ENCODE results near the gene TRIP10.
"Not testable (repeated sequence)": the region's sequence is repeated elsewhere in the genome, so short reads cannot be mapped to it uniquely, and the experiment has no call there.

TRIP10 gene

DNA sequence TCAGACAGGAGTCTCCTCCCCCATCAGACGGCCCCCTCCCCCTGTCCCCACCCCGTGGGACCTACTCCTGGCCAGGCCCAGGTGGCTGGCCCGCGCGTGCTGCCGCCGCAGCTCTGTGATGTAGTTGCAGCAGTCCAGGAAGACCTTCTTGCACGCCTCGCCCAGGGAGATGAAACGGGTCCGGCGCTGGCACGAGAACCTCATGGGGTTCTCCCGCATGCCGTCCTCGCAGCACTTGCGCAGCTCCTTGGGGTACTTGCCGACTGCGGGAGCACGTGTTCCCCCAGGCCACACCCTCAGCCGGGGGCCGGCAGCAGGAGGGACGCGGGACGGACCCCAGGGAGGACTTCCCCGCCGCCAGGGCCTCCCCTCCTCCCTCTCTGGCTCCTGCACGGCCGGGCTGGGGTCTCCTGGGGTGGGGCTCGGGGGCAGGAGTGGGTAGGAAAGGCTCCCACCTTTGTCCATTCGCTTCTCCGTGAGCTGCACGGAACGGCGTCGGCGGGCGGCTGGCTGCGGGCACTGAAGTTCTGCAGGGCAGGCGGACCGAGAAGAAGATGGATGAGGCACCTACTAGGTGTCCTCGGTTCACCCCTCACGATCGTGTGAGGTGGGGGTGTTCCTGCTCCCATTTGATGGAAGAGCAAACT lies 32.3 kb upstream of the TRIP10 start:
- Mint-ChIP-seq H3K9me3 (no peaks in the 10 kb centered on the region), H3K27ac (no peak overlapping the region), H3K4me3 (no peak overlapping the region), H3K27me3 (peaks cover 28% of the 10 kb centered on the region), H3K4me1 (peaks cover 18% of the 10 kb centered on the region), H3K36me3 (peaks cover 2% of the 10 kb centered on the region)
- ATAC-seq (ENCODE audit: low read depth), result no peak
- no peak for DNase-seq (ENCODE audit: low spot score in 2 of 2)

DNA sequence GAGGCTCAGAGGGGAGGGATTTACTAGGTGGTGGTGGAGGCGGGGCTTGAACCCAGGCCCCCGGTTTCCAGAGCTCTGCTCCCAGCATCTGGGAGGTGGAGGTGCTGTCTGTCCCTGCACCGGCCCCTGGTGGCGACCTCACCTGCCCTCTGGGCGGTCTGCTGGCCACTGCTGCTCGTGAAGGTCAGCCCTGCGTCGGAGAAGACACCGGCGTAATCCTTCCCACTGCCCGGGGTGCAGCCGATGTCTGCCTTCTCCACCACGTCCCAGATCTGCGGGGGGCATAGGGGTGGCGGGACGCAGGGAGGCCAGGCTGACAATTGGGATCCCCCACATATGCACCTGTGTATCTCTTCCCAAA lies 31.8 kb upstream of the TRIP10 start:
- H3K4me1 Mint-ChIP-seq, result peaks cover 18% of the 10 kb centered on the region
- H3K36me3 Mint-ChIP-seq, result peaks cover 2% of the 10 kb centered on the region
- H3K27ac Mint-ChIP-seq, result no peak overlapping the region

DNA sequence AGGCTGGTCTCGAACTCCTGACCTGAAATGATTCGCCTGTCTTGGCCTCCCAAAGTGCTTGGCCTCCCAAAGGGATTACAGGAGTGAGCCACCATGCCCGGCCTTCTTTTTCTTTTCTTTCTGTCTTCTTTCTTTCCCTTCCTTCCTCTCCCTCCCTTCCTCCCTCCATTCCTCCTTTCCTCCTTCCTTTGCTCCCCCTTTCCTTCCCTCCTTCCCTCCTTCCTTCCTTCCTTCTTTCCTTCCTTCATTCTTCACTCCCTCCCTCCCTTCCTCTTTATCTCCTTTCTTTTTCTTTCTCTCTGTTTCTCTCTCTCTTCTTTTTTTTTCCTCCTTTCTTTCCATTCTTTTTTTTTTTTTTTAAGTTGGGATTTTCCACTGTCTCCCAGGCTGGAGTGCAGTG lies 31.1 kb upstream of the TRIP10 start:
- DNase-seq (ENCODE audit: low spot score in 2 of 2), result no peak
- peaks cover 2% of the 10 kb centered on the region for H3K36me3 Mint-ChIP-seq
- H3K9me3 Mint-ChIP-seq, result no peaks in the 10 kb centered on the region
- peaks cover 18% of the 10 kb centered on the region for H3K4me1 Mint-ChIP-seq
- H3K27me3 Mint-ChIP-seq, result peaks cover 33% of the 10 kb centered on the region
- H3K4me3 Mint-ChIP-seq, result no peak overlapping the region
- no peak overlapping the region for H3K27ac Mint-ChIP-seq
- no peak for ATAC-seq (ENCODE audit: low read depth)

More for the DNA sequence above, 31.8 kb upstream of the TRIP10 start:
- peaks cover 30% of the 10 kb centered on the region for H3K27me3 Mint-ChIP-seq
- H3K4me3 Mint-ChIP-seq, result no peak overlapping the region
- no peaks in the 10 kb centered on the region for H3K9me3 Mint-ChIP-seq
- ATAC-seq (ENCODE audit: low read depth), result no peak
- DNase-seq (ENCODE audit: low spot score in 2 of 2), result no peak

DNA sequence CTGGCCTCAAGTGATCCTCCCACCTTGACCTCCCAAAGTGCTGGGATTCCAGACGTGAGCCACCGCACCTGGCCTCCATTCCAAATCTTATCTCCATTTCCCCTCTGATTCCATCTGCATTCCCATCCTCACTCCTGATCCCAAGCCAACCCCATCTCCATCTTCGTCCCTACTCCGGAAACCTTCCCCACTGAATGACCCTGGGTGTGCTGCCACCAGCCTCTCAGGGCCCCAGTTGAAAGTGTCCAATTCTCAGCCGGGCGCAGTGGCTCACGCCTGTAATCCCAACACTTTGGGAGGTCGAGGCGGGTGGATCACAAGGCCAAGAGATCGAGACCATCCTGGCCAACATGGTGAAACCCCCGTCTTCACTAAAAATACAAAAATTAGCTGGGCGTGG lies 30.6 kb upstream of the TRIP10 start:
- not testable (repeated sequence) for H3K27ac Mint-ChIP-seq; H3K9me3 Mint-ChIP-seq; DNase-seq (ENCODE audit: low spot score in 2 of 2); H3K36me3 Mint-ChIP-seq; ATAC-seq (ENCODE audit: low read depth); H3K4me3 Mint-ChIP-seq
- Mint-ChIP-seq H3K27me3 (peaks cover 33% of the 10 kb centered on the region), H3K4me1 (peaks cover 18% of the 10 kb centered on the region)

DNA sequence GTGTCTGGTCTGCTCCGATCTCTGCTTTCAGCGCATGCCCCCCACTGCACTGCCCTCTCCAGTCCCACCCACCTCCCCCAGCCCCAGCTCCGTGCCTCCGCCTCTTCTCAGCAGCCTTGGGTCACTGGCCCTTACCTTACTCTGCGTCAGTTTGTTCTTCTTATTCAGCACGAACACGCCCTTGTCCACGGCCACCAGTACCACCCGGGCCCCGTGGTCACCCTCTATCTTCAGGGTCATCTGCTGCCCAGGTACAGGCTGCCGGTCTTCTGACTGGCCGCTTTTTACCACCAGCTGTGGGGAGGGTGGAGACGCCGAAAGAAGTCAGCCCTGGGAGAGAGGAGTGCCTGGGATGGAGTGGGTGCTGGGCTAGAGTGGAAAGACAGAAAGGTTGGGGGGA lies 29.9 kb upstream of the TRIP10 start:
- Mint-ChIP-seq H3K4me3 (no peak overlapping the region), H3K27ac (no peak overlapping the region), H3K4me1 (peaks cover 18% of the 10 kb centered on the region)

DNA sequence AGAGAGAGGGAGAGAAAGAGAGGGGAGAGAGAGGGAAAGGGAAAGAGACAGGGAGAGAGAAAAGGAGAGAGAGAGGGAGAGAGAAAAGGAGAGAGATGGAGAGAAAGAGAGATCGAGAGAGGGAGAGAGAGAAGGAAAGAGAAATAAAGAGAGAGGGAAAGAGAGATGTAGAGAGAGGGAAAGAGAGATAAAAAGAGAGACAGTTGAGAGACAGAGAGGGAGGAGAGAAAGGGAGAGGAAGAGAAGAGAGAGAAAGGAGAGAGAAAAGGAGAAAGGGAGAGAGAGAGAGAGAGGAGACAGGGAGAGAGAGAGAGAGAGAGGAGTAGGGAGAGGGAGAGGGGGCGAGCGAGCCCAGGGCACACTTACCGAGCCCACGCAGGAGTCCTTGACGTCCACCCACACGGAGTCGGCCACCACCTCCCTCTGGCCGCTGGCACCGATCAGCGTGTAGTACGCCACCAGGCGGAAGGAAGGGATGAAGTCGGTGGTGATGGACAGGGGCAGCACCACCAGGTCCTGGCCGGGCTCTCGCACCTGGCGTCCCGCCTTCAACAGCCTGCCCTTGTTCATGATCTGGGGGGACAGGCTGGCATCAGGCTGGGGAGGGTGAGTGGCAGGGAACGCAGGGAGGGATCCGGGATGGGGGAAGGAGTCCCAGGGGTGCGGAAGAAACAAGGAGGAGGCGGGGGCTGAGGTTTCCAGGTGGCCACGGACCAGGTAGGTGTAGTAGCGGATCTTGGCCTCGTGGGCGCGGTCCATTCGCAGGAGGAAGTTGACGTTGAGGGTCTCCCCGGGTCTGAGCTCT lies 29.0 kb upstream of the TRIP10 start:
- peaks cover 18% of the 10 kb centered on the region for H3K4me1 Mint-ChIP-seq
- no peaks in the 10 kb centered on the region for H3K9me3 Mint-ChIP-seq
- no peak overlapping the region for H3K4me3 Mint-ChIP-seq
- DNase-seq (ENCODE audit: low spot score in 2 of 2), result no peak
- H3K27me3 Mint-ChIP-seq, result peaks cover 33% of the 10 kb centered on the region
- peaks cover 2% of the 10 kb centered on the region for H3K36me3 Mint-ChIP-seq
- ATAC-seq (ENCODE audit: low read depth), result no peak
- H3K27ac Mint-ChIP-seq, result peak overlapping the region; percentile 4

More for the DNA sequence above, 29.9 kb upstream of the TRIP10 start:
- peaks cover 2% of the 10 kb centered on the region for H3K36me3 Mint-ChIP-seq
- ATAC-seq (ENCODE audit: low read depth), result no peak
- no peaks in the 10 kb centered on the region for H3K9me3 Mint-ChIP-seq
- no peak for DNase-seq (ENCODE audit: low spot score in 2 of 2)
- peaks cover 33% of the 10 kb centered on the region for H3K27me3 Mint-ChIP-seq

DNA sequence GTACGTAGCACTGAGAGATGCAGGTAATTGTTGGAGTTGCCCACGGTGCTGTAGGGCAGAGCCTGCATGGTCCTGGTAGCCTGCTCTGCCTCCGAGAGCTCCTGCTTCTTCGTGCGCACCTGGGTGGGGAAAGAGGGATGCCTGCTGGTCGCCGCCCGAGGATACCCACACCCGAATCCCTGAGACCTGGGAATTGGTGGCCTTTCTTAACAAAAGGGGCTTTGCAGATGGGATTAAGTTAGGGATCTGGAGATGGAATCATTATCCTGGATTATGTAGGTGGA lies 28.5 kb upstream of the TRIP10 start:
- peaks cover 33% of the 10 kb centered on the region for H3K27me3 Mint-ChIP-seq
- H3K4me3 Mint-ChIP-seq, result no peak overlapping the region
- peaks cover 18% of the 10 kb centered on the region for H3K4me1 Mint-ChIP-seq
- H3K9me3 Mint-ChIP-seq, result no peaks in the 10 kb centered on the region
- peaks cover 2% of the 10 kb centered on the region for H3K36me3 Mint-ChIP-seq
- ATAC-seq (ENCODE audit: low read depth), result no peak
- no peak overlapping the region for H3K27ac Mint-ChIP-seq
- no peak for DNase-seq (ENCODE audit: low spot score in 2 of 2)

DNA sequence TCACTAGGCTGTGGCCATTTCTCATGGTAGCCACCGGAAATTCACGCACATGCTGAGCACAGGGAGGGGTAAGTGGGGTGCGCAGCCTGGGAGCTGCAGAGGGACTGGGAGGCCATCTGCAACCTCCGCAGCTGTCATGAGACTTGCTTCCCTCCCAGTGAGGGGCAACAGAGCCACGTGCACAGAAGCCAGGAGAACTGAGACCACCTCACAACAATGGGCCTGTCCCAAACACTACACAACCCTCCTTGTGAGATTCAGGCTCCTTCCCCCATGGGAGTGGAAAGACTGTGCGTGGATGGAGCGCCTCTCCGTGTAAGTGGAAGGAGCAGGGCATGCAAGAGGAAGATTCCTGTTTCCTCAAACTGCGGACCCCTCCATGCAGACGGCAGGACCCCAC lies 27.9 kb upstream of the TRIP10 start:
- H3K4me1 Mint-ChIP-seq, result peaks cover 19% of the 10 kb centered on the region
- H3K9me3 Mint-ChIP-seq, result no peaks in the 10 kb centered on the region
- H3K27me3 Mint-ChIP-seq, result peaks cover 34% of the 10 kb centered on the region
- DNase-seq (ENCODE audit: low spot score in 2 of 2) (no peak), ATAC-seq (ENCODE audit: low read depth) (no peak)
- no peak overlapping the region for H3K4me3 Mint-ChIP-seq
- no peak overlapping the region for H3K27ac Mint-ChIP-seq
- peaks cover 2% of the 10 kb centered on the region for H3K36me3 Mint-ChIP-seq

DNA sequence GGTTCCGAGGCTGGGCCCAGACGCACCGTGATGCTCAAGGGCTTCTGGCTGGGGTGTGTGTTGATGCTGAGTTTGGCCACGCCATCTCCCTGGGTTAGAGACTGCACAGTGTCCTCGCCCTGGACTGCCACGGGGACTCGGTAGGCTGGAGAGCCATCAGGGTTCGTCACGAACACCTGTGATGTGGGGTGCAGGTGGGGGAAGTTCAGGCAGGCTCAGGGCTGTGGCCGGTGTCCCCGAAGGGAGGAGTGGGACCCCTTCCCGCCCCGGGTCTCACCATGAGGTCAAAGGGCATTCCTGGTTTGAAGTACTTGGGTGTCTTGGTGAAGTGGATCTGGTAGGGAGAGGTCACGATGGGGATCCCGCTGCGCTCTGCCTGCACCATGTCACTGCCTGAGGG lies 27.2 kb upstream of the TRIP10 start:
- Mint-ChIP-seq H3K27me3 (peaks cover 36% of the 10 kb centered on the region), H3K9me3 (no peaks in the 10 kb centered on the region), H3K36me3 (peaks cover 2% of the 10 kb centered on the region), H3K4me1 (peaks cover 23% of the 10 kb centered on the region), H3K27ac (no peak overlapping the region), H3K4me3 (no peak overlapping the region)
- no peak for ATAC-seq (ENCODE audit: low read depth)
- no peak for DNase-seq (ENCODE audit: low spot score in 2 of 2)

DNA sequence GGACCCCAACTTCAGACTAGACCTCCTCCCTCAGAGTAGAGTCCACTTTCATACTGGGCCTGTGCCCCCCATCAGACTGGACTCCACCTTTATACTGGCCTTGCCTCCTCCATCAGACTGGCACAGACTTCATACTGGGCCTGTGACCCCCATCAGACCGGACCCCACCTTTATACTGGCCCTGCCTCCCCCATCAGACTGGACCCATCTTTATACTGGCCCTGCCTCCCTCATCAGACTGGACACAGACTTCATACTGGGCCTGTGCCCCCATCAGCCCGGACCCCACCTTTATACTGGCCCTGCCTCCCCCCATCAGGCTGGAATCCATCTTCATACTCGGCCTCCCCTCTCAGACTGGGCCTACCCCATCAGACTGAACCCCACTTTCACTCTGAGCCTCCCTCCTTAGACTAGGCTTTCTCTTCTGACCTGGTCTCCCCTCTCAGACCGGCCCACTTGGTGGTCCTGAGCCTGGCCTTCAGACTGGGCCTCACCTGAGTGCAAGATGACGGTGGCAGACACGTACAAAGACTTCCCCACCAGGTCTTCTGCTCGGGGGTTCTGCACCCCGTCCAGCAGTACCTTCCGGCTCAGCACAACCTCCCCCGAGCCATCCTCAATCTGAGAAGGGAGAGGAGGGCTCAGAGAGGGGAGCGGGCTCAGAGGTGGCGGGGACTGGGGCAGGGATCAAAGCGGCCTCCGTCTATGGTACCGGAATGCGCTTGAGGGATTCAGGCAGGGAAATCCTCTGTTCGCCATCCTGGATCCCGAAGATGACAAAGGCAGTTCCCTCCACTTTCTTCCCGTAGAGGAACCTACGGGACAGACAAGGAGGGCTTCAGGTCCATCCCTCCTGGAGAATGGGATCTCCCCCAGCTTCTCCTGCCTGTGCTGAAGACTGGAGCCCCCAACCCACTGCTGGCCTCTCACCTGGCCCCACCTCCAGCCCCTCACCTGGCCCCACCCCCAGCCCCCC lies 26.5 kb upstream of the TRIP10 start:
- Mint-ChIP-seq H3K27ac (no peak overlapping the region), H3K27me3 (peaks cover 40% of the 10 kb centered on the region), H3K36me3 (peaks cover 8% of the 10 kb centered on the region), H3K9me3 (peaks cover 4% of the 10 kb centered on the region), H3K4me1 (peaks cover 30% of the 10 kb centered on the region), H3K4me3 (no peak overlapping the region)
- DNase-seq (ENCODE audit: low spot score in 2 of 2), result no peak
- no peak for ATAC-seq (ENCODE audit: low read depth)

DNA sequence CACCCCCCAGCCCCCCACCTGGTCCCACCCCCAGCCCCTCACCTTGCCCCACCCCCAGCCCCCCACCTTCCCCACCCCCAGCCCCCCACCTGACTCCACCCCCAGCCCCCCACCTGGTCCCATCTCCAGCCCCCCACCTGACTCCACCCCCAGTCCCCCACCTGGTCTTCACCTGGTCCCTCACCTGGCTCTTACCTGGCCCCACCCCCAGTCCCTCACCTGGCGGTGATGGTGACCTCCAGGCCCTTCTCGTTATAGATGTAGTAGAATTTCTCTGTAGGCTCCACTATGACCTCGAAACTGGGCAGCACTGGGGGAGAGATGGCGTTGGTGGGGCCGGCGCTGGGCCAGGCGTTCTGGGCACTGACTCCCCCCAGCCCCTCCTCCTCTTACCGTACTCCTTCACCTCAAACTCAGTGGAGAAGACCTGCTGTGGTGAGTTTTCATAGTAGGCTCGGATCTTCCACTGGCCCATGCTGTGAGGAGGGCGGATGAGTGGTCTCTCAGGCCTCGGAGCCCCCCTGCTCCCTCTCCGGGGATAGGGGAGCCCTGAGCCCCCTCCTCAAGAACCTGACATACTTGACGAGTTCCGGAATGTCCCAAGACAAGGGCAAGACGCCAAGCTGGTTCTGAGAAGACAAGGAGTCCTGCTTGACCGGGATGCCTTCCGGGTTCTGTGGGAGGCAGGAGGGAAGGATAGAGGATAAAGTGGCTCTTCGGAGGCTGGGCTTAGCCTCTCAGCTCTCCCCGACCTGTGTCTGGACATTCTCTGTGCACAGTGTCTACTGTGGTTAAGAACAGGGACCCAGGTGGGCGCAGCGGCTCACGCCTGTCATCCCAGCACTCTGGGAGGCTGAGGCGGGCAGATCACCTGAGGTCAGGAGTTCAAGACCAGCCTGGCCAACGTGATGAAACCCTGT lies 25.4 kb upstream of the TRIP10 start:
- Mint-ChIP-seq H3K27ac (no peak overlapping the region), H3K4me1 (peaks cover 30% of the 10 kb centered on the region), H3K9me3 (peaks cover 4% of the 10 kb centered on the region), H3K27me3 (peaks cover 32% of the 10 kb centered on the region), H3K36me3 (peaks cover 8% of the 10 kb centered on the region), H3K4me3 (no peak overlapping the region)
- DNase-seq (ENCODE audit: low spot score in 2 of 2) (no peak), ATAC-seq (ENCODE audit: low read depth) (no peak)

DNA sequence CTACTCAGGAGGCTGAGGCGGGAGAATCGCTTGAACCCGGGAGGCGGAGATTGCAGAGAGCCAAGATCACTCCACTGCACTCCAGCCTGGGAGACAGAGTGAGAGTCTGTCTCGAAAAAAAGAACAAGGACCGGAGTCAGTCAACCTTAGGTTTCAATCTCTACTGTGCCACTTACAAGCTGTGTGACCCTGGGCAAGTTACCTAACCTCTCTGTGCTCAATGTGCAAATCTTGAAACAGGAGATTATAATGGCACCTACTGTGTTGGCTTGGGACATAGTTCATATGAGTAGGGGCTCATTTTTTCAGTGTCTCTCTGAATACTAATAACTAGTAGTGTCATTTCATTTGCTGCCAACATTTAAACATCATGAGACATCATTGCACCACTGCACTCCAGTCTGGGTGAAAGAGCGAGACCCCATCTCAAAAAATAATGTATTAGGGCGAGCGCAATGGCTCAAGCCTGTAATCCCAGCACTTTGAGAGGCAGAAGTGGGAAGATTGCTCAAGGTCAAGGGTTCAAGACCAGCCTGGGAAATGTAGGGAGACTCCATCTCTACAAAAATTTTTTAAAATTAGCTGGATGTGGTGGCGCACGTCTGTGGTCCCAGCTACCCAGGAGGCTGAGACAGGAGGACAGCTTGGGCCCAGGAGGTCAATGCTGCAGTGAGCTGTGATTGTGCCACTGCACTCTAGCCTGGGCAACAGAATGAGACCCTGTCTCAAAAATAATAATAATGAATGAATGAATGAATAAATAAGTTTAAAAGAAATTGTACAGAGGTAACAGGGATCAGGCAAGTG lies 24.5 kb upstream of the TRIP10 start:
- Mint-ChIP-seq H3K4me3 (no peak overlapping the region), H3K27me3 (peaks cover 25% of the 10 kb centered on the region), H3K4me1 (peaks cover 24% of the 10 kb centered on the region), H3K27ac (no peak overlapping the region), H3K9me3 (peaks cover 4% of the 10 kb centered on the region), H3K36me3 (peaks cover 6% of the 10 kb centered on the region)
- ATAC-seq (ENCODE audit: low read depth) (no peak), DNase-seq (ENCODE audit: low spot score in 2 of 2) (no peak)

DNA sequence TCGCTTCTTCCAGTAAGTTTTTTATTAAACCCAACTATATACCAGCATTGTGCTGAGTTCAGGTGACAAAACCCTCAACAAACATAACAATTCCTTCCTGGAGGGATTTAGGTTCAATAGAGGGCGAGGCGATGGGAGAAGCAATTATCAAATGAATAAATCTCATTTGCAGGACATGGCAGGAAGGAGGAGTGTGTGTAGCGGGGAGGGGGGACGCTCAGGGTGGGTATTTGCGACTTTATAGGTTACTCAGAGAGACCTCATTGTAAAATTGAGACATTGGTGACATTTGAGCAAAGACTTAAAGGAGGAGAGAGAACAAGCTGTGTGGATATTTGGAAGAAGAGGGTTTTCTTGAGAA lies 22.9 kb upstream of the TRIP10 start:
- Mint-ChIP-seq H3K27ac (peak overlapping the region; percentile 10), H3K9me3 (peaks cover 4% of the 10 kb centered on the region), H3K36me3 (peaks cover 6% of the 10 kb centered on the region), H3K4me3 (no peak overlapping the region), H3K4me1 (peaks cover 20% of the 10 kb centered on the region), H3K27me3 (peaks cover 16% of the 10 kb centered on the region)
- DNase-seq (ENCODE audit: low spot score in 2 of 2) (no peak), ATAC-seq (ENCODE audit: low read depth) (no peak)

Measured in memory B cell (primary cell).